Brain microvascular endothelial cell (primary cell): ENCODE data around the gene MYL6.

Source experiments
- DNase-seq: peaks from one replicate; pipeline ENCODE4 v3.0.0-alpha.2; 2020
- H3K27ac ChIP-seq: fragments of 250-450 bp; sonication (Bioruptor Pico); 2 replicates; pipeline ENCODE4 v1.5.1; 2020; ENCODE audit warnings: mild to moderate bottlenecking, moderate library complexity
- H3K27me3 ChIP-seq: fragments of 250-450 bp; sonication (Bioruptor Pico); replicated peaks from 2 replicates; pipeline ENCODE4 v1.5.1; 2020; ENCODE audit warnings: mild to moderate bottlenecking
- H3K36me3 ChIP-seq: fragments of 250-450 bp; sonication (Bioruptor Pico); replicated peaks from 2 replicates; pipeline ENCODE4 v1.5.1; 2020; ENCODE audit warnings: mild to moderate bottlenecking
- H3K4me3 ChIP-seq: 2 replicates; pipeline ENCODE4 v1.5.1; 2011; ENCODE audit warnings: low read depth, mild to moderate bottlenecking, control low read depth, low read length, moderate library complexity
- CTCF ChIP-seq: IDR thresholded peaks from 2 replicates; pipeline ENCODE4 v1.5.1; 2011; ENCODE audit warnings: low read depth, mild to moderate bottlenecking, moderate library complexity, low read length, control low read depth, inconsistent platforms; ENCODE audit errors: missing control alignments
- in situ Hi-C: cut with HindIII; loops from 2 replicates; pipeline ENCODE4 v1.10.0; 2017; ENCODE audit warnings: low sequenced_read_pairs, low pct_ligation_motif_present

The MYL6 gene

DNA sequence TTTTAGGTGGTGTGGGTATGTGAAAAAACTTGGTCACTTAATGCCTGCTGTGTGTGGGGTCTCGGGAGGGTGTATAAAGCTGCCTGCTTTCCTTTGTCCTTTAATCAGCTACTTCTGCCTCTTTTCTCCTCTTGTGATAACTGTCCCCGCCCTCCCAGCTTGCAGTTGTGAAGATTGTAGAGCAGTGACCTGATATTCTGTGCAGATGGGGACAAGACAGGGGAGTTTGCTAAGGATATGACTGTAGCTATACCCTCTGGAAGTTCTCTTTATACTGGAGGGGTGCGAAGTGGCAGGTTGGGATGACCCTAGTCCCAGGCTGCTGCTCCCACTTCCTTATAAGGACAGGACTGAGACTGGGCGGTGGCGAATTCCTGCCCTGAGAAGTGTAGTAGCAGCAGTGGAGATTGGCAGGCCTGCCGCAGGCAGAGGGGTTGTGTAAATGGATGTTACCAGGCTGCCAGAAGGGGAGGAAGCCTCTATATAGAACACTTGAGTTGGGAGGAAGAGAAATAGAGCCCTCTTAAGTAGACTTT, 835 bp downstream of the MYL6 start:
- Histone ChIP-seq H3K36me3 (peaks cover 46% of the 10 kb centered on the region), H3K27me3 (no peaks in the 10 kb centered on the region), H3K4me3 (peak overlapping the region; percentile 99), H3K27ac (peak overlapping the region; percentile 95)
- in situ Hi-C loops = no loop called here
- peak; percentile 59 for DNase-seq
- TF ChIP-seq CTCF = no peak

GRCh38 chr12:56159482-56160192, 1.5 kb downstream of the MYL6 start:
- DNase-seq = no peak
- Histone ChIP-seq H3K27ac (peak overlapping the region; percentile 95), H3K36me3 (peaks cover 50% of the 10 kb centered on the region), H3K27me3 (no peaks in the 10 kb centered on the region), H3K4me3 (peak overlapping the region; percentile 99)
- in situ Hi-C loops = no loop called here
- TF ChIP-seq CTCF = no peak

- Histone ChIP-seq H3K4me3 (peak overlapping the region; percentile 99), H3K27ac (peak overlapping the region; percentile 13), H3K36me3 (peaks cover 55% of the 10 kb centered on the region), H3K27me3 (no peaks in the 10 kb centered on the region)
- in situ Hi-C loops = no loop called here
- no peak for TF ChIP-seq CTCF
- DNase-seq = peak; percentile 52
Measured at GRCh38 chr12:56160193-56160763, 2.1 kb downstream of the MYL6 start.

DNA sequence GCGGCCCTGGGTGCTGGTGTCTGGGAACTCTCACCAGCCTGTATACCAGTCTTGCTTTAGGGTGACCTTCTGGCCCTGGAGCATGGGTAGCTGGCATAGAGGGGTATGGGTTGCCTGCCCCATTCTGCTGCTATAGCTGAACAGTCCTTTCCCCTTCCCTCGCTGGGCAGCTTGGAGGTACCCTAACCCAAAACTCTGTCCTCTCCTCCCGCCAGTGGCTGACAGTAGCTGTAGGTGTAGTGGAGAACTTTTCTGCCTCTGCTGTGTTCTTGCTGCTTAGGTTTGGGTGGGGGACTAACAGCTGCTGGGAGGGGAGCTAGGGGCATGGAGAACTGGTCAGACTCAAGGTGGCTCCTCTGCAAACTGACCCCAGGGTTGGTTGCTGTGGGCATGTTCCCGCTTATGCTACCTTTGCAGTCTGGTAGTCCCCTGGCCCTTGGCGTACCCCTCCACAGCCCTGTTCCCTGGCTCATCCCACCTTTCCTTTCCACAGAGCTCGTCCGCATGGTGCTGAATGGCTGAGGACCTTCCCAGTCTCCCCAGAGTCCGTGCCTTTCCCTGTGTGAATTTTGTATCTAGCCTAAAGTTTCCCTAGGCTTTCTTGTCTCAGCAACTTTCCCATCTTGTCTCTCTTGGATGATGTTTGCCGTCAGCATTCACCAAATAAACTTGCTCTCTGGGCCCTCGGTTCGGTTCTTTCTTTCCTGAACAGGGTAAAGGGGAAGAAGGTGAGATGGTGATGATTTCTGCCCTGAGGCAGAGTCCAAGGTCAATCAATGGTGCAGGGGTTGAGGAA, 2.9 kb downstream of the MYL6 start:
- DNase-seq = no peak
- no peak for TF ChIP-seq CTCF
- peaks cover 62% of the 10 kb centered on the region for H3K36me3 ChIP-seq
- in situ Hi-C loops = no loop called here
- peak overlapping the region; percentile 99 for H3K4me3 ChIP-seq
- no peak overlapping the region for H3K27ac ChIP-seq
- no peaks in the 10 kb centered on the region for H3K27me3 ChIP-seq

DNA sequence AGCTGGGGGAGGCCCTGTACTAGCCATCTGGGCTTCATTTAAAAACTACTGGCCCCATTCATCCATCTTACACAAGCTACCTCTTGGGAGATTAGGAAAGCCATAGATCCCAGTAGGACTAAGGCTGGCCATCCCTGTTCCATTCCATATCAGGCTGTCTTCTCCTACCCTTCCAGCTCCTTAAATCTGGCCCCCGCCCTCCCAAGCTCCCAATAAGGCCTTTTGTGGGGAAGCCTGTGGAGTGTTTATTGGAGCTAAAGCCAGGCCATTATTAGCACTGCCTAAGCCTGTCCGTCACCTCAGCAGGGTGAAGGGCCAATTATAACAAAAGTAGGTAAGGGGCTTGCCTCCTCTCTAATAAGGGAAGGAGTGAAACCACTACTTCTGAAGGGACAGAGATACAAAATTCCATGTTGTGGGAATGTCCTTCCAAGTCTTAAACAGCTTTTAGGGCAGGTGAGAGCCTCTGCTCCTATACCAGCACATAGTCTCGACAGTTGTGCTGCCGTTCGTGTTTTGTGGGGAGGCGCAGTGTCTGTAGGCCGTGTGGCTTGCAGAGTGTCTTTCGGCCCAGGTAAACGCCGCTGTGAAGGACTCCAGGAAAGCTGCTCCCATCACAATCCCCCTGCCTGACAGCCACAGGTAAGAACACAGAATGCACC, 3.7 kb downstream of the MYL6 start:
- Histone ChIP-seq H3K27ac (no peak overlapping the region), H3K36me3 (peaks cover 67% of the 10 kb centered on the region), H3K27me3 (no peaks in the 10 kb centered on the region), H3K4me3 (peak overlapping the region; percentile 99)
- in situ Hi-C loops = no loop called here
- no peak for TF ChIP-seq CTCF
- no peak for DNase-seq
